HG03469 (cell line): ENCODE data around the gene EPPIN.
"Not testable (repeated sequence)": the region's sequence is repeated elsewhere in the genome, so short reads cannot be mapped to it uniquely, and the experiment has no call there.

ENCODE experiments used
- ATAC-seq: cut with Tn5 transposase; IDR thresholded peaks from one replicate; pipeline ENCODE4 v1.9.1; 2021; ENCODE audit warnings: mild to moderate bottlenecking, moderate library complexity, moderate number of reproducible peaks; ENCODE audit not compliant: unreplicated experiment

The EPPIN gene

DNA sequence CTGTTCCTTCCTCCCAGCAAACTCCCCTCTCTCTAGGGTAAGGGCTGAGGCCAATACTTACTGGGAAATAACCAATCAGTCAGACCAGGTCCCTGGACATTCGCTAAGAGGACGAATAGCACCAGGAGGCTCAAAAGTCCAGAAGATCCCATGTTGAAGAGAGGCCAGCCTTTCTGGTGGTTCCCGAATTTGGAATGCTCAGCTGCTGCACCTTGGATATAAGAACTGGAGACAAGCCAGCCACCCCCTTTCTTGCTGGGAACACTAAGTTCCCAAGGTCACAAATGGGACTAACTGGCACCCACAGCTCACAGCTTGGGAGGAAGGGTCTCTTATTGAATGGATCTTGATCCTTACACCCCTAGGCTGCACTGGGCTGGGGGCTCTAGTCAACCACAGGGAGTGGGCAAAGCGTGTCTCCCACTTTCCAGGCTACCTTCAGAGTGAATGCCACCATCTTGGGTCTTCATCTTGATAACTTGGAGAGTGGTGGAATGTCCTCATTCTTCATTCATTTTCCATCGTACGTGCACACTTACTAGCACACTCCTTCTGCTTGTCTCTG, at the start of gene EPPIN:
Gene EPPIN, minus strand, starts transcription at position 196 of the 565 bp plus-strand sequence. Its CDS starts 44 bp downstream, at position 152.
- no peak for ATAC-seq

DNA sequence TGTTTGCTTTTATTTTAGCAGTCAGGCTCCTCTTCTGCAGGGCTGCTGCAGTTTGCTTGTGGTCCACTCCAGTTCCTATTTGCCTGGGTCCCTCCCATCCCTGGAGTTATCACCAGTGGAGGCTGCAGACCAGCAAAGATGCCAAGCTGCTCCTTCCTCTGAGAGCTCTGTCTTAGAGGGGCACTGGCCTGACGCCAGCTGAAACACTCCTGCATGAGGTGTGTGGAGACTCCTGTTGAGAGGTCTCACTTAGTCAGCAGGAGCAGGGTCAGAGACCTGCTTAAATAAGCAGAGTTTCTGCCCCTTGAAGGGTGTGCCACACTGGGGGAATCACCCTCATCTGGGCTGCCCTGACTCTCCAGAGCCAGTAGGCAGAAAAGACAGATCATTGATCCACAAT, 48.0 kb upstream of the EPPIN start:
- ATAC-seq, result no peak

DNA sequence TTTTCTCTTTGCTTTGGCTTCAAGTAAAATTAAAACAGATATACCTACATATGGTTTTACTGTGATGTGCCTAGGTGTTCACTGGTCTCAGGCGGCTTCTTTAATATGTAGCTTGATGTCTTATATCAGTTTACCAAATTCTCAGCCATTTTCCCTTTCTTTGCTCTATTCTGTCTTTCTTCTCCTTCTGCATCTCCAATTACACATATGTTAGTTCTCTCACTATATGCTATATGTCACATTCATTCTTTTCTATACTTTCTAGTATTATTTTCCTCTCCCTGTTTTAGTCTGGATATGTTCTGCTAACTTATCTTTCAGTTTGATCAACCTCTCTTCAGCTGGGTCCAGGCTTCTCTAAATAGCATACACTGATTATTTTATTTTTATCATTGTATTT, 46.3 kb upstream of the EPPIN start:
- ATAC-seq, result no peak

DNA sequence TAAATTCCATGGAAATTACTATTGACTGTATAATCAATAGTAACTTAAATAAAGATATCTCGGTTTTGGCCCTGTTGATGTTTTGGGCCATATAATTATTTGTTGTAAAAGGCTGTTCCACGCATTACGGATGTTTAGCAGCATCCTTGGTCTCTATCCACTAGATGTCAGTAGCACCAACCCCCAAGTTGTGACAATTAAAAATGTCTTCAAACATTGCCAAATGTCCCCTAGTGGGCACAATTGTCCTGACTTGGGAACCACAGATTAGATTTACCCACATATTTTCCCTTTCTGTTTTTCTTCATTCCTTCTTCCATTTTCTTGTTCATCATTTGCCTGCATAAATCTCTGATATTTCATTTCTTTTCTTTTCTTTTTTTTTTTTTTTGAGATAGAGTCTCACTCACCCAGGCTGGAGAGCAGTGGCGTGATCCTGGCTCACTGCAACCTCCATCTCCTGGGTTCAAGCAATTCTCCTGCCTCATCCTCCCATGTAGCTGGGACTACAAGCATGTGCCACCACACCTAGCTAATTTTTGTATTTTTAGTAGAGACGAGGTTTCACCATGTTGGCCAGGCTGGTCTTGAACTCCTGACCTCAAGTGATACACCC, 45.5 kb upstream of the EPPIN start:
- no peak for ATAC-seq

DNA sequence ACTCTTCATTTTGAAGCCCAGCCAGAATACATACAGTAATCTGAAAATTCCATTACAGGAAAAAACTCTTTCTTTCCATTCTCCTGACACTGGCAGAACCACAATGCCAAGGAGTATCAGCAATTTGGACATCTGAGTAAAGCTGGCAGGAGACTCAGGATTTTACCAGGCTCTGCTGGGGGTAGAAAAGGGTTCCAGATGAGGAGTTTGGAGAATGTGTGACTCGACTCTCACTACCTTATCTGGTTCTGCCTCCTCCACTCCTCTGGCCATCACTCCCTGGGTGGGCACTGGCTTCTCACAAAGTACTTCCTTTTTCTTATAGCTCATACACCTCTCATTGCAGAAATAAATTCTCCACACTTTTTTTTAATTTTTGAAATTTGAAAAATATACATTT, 42.5 kb upstream of the EPPIN start:
- ATAC-seq, result no peak

DNA sequence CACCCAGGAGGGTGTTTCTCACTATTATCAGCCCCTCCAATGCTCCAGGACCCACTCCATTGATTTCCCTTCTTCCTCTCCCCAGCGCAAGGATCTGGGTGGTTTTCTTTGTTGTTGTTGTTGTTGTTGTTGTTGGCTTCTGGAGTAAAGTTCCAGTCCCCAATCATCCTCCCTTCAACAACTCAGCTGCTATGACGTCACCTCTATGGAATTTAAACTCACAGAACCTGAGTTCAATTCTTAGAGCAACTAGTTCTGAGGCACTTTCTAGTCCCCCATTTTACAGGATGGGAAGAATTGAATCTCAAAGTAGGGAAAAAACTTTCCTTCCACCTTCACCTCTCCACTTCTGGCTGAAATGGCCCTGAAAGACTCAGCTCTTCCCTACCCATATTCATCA, 41.6 kb upstream of the EPPIN start:
- ATAC-seq, result no peak

DNA sequence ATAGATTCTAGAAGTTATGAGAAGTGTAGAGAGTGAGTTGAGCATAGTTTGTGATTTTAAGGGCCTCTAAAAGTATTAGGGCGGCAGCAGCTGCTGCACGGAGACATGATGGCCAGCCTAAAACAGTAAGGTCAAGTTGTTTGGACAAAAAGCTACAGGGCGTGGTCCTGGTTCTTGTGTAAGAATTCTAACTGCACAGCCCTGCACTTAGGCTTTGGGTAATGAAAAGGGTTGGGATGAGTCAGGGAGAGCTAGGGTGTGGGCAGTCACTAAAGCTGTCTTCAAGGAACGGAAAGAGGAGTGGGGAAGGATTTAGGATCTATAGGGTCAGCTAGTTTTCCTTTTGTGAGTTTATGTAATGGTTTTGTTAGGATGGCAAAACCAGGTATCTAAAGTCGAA, 38.8 kb upstream of the EPPIN start:
- not testable (repeated sequence) for ATAC-seq

DNA sequence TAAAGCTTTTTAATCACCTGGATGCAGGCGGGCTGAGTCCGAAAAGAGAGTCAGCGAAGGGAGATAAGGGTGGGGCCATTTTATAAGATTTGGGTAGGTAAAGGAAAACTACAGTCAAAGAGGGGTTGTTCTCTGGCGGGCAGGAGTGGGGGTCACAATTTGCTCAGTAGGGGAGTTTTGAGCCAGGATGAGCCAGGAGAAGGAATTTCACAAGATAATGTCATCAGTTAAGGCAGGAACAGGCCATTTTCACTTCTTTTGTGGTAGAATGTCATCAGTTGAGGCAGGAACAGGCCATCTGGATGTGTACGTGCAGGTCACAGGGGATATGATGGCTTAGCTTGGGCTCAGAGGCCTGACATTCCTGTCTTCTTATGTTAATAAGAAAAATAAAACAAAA, 37.1 kb upstream of the EPPIN start:
- not testable (repeated sequence) for ATAC-seq

DNA sequence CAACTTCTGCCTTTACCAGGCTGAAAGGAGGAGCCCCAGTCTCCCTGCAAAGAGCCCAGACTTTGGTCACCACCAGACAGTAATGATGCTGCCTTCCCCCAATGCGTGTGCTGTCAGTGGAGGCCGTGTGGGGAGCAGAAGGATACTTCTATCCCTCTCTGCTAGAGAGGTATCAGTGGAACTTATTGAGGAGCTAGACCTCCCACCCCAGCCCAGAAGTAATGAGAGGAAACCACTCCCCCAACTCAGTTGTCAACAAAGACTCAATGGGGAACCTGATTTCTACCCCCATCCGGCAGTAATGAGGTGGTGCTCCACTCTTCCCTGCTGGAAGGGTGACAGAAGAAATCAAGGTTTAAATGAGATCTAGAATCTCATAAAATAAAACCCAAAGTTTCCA, 36.3 kb upstream of the EPPIN start:
- ATAC-seq, result no peak

DNA sequence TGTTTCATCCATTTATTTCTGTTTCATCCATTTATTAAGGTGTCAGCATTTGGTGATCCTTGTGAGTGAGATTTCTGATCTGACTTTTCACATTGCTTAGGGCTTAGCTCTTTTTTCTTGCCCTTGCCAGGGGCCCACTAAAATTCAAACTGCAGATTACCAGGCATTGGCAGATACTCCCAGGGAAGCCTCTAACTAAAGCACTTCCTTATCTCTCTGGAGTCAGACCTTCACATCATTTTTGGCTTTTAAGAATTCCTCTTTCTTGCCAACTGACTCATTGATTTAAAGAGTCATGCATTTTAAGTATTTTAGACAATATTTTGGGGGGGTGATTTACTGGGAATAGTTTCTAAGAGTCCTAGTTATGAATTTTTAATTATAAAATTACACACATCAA, 34.5 kb upstream of the EPPIN start:
- ATAC-seq, result no peak

DNA sequence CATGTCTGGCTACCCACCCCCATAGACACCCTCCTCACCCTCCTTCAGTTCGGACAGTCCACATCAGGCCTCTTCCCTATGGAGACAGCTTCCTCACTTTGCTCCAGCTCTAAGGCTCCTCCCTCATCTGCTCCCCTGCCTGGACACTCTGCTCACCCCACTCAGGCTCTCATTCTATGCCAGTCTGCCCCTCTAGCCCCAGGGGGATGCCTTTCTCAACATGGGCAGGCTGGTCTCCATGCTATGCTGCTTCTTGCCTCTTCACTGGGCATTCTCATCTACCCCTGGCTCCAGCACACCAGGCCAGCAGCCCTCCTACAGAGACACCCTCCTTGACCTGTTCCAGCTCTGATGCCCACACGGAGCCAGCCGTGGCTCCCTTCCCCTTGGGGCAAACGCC, 32.0 kb upstream of the EPPIN start, which contains the start of gene WFDC8:
Gene WFDC8, minus strand, starts transcription at position 101 of the 400 bp plus-strand sequence. Its CDS starts 37 bp downstream, at position 64.
- no peak for ATAC-seq

DNA sequence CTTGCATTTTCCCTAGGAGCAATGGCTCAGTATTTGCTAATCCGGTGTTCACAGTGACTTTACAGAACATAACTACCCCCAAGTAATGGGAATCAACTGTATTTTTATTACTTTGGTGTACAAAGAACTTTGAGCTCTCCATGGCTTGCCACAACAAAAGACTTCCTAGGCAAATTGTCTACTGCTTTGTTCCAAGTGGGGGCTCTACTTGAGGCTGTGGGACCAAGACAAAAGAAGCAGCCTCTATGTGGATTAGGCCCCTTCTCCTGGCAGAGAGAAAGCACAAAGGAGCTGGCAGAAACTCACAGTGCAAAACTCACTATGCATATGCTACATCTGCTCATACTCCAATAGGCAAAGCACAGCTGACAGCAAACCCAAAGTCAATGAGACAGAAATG, 31.0 kb upstream of the EPPIN start:
- ATAC-seq, result no peak

DNA sequence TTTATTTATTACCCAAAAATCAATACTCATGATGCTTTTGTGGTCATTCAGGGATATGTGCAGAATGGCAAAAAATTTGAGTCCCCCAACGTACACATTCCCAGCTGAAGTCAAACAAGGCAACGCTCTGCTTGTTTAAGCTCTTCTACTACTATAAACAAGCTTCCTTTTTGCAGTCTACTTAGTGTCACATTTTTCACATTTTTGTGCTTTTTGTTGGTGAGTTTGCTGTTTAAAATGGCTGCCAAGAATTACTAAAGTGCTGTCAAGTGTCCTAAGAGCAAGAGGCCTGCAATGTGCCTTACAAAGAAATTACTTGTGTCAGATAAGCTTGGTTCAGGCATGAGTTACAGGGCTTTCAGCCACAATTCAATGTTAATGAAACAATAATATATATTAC, 29.8 kb upstream of the EPPIN start:
- no peak for ATAC-seq

DNA sequence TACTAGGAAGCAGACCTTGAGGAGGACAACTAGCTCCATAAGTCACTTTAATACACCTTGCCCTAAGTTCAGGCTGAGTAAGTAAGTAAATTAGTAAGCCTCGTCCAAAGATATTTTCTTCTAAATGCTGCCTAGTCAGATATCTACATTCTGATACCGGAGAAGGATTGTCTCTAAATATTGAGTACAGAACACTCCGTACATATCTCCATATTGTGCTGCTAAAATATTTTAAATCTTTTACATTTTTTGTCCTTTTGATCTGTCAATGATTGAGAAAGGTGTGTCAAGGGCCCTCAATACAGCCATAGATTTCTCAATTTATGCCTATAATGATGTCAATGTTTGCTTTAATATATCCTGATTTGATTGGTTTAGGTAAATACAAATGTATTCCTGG, 28.7 kb upstream of the EPPIN start:
- ATAC-seq, result no peak

DNA sequence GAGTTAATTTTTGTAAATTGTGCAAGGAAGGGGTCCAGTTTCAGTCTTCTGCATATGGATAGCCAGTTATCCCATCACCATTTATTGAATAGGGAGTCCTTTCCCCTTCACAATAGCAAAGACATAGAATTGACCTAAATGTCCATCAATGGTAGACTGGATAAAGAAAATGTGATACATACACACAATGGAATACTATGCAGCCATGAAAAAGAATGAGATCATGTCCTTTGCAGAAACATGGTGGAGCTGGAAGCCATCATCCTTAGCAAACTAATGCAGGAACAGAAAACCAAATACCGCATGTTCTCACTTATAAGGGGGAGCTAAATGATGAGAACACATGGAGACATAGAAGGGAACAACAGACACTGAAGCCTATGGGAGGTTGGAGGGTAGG, 22.4 kb upstream of the EPPIN start:
- not testable (repeated sequence) for ATAC-seq

DNA sequence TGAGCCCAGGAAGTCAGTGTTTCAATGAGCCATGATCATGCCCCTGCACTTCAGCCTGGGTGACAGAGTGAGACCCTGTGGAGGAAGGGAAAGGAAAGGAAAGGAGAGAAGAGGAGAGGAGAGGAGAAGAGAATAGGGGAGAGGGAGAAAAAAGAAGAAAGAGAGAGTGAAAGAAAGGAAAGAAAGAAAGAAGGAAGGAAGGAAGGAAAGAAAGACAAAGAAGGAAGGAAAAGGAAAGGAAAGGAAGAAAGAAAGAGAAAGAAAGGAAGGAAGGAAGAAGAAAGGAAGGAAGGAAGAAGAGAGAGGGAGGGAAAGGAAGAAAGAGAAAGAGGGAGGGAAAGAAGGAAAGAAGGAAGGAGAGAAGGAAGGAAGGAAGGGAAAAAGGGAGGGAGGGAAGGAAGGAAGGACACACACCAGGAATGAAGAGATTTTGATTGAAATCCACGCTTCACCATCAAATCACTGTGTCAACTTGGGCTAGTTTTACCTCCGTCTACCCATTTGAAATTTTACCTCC, 17.6 kb upstream of the EPPIN start:
- no peak for ATAC-seq

DNA sequence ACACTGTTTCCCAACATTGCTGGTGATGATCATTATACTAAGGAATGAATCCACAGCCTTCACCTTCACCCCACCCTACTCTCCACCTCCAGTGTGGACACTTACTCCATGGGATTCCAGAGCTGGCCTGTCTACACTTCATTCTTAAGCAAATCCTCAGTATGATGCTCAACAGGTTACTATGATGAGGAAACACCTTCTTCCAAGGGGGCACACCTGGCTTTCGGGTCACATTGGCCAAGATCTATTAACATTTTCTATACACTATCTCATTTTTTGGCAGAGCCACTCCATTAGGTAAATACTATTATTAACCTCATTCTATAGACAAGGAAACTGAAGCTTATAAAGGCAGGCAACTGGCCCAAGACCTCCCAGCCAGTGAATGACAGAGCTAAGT, 8.0 kb upstream of the EPPIN start:
- ATAC-seq, result no peak

DNA sequence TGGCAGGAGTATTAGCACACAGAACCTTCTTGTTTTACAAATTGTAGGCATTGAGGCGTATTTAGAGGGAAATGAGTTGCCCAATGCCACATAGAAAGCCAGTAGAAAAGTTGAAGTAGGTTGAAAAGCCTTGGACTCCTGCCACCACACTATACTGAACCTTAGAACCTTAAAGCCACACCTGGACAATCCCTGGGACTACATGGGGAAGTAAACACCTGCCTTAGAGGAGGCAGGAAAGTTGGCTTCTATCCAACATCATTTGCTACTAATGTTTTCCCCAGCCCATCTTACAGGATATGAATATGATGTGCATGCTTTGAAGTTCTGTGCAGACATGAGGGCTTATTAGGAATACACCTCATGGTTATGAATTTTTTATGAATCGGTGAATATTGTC, 5.3 kb upstream of the EPPIN start:
- ATAC-seq, result no peak

DNA sequence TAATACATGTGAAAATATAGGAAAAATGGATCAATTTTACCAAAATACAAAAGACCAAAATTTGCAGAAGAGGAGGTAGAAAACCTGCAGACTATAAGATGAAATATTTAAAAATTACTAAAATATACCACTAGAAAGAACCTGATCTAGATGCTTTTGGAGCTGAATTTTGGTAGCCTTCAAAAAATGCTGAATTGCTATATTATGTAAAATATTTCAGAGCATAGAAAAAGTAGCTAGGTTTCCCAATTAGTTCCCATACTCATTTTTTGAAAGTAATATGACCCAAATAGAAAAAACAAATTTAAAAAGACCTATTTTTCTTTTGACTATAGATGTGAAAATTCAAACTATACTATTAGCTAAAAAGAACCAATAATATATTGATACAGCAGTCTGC, 3.6 kb upstream of the EPPIN start:
- no peak for ATAC-seq

DNA sequence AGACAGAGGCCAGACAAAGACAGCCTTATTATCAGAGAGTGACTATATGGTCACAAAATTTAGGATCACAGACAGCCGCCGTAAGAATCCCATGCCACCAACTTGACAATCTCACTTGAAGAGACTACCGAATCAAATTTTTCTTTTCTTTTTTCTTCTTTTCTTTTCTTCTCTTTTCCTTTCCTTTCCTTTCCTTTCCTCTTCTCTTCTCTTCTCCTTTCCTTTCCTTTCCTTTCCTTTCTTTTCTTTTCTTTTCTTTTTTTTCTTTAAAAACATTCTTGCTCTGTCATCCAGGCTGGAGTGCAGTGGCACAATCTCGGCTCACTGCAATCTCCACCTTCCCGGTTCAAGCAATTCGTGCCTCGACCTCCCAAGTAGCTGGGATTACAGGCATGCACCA, 1.2 kb upstream of the EPPIN start:
- ATAC-seq, result no peak

DNA sequence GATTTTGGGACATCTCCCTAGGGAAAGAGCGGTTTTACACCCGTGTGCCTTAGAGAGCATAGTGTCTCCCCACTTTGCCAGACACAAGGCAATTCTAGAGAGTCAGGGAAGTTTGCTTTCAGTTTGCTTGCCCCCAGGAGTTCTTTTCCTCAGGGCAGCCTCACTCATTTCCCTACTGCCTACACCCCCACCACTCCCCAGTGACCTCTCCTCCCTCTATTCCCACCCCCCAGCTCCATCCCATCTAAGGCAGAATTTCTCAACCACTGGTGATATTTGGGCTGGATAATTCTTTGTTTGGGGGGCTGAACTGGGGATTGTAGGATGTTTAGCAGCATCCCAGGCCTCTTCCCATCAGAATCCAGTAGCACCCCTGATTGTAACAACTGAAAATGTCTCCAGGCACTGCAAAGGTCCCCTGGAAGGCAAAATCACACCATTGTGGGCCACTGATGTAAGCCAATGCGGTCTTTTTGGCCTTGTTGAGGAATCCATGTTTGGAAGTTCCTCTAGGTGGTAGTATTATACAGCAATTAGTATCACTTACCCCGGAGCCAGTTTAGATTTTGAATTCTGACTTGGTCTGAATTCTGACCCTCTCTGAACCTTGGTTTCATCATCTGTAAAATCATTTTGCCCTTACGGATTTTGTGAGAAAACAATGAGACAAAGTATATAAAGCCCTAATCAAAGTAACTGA, 1.3 kb downstream of the EPPIN start:
- no peak for ATAC-seq

DNA sequence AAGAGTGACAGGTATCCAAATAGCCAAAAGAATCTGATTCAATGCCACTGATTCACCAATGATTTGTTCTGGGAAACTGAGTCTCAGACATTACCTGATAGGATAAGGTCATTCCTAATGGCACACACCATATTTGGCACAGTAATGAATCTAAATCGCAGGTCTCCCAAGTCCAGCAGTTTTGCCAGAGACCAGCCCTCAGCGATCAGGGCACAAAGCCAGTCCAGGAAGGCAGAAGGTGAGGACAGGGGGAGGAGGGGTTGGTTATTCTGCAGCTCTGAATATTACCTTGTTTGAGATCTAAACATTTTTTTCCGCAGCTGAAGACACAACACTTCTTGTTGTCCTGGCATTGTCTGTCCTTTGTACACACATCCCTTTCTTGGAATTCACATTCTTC, 1.9 kb downstream of the EPPIN start:
- no peak for ATAC-seq
